Measurements from ENCODE around the gene C1orf74.

DNA sequence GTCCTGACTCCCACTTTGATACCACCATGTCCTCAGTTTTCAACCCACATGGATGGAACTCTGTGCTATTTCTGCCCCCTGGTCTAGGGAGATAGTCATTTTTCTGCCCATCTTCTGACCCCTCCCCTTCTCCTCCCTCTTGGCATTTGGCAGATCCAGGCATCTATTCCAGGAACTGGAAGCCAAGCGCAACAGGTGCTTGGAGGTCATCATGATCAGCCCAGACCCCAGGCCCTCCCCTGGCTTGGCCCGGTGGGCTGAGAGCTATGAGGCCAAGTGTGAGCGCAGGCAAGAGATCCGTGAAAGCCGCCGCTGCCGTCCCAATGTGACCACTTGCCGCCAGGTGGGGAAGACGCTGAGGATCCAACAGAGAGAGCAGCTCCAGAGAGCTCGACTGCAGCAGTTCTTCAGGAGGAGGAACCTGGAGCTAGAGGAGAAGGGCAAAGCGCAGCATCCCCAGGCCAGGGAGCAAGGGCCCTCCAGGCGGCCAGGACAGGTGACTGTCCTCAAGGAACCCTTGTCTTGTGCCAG lies 24.5 kb downstream of the C1orf74 start:
- TF ChIP-seq, protein P1, sequence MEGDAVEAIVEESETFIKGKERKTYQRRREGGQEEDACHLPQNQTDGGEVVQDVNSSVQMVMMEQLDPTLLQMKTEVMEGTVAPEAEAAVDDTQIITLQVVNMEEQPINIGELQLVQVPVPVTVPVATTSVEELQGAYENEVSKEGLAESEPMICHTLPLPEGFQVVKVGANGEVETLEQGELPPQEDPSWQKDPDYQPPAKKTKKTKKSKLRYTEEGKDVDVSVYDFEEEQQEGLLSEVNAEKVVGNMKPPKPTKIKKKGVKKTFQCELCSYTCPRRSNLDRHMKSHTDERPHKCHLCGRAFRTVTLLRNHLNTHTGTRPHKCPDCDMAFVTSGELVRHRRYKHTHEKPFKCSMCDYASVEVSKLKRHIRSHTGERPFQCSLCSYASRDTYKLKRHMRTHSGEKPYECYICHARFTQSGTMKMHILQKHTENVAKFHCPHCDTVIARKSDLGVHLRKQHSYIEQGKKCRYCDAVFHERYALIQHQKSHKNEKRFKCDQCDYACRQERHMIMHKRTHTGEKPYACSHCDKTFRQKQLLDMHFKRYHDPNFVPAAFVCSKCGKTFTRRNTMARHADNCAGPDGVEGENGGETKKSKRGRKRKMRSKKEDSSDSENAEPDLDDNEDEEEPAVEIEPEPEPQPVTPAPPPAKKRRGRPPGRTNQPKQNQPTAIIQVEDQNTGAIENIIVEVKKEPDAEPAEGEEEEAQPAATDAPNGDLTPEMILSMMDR (IDR thresholded peaks at IDR 0.05 in 8 of 11, conservative IDR thresholded peaks at IDR 0.05 in 3 of 11): no peak
- TF ChIP-seq POLR2AphosphoS5 (IDR thresholded peaks at IDR 0.05) (no peak), POLR2A (IDR thresholded peaks at IDR 0.05) (no peak)
